ENCODE measurements around the gene TACR2. TPM values are rescaled to one million over a fixed set of nuclear protein-coding genes. Genes with fewer than 3 reads are reported as not detected.

The TACR2 gene
- polyA plus RNA-seq, 2 of the 4 experiments (the other 2 are of a cell fraction) = 0.09 to 0.16 TPM

- 1% methylated on average over 10 of the region's 10 CpGs for whole genome bisulfite sequencing (ENCODE audit: missing lambda C conversion rate)
- DNase-seq (ENCODE audit: low read depth in 1 of 2, low spot score in 1 of 2) = peak; percentile 77 to 84
Observed at GRCh38 chr10:69438536-69439349, 22.0 kb upstream of the TACR2 start.

GRCh38 chr10:69437321-69438259 lies 20.9 kb upstream of the TACR2 start:
- CTCF ChIA-PET = interaction anchor here (1.0 to 3.9 kb wide), 6 partner anchors 10 to 70 kb away, joined by 5 to 22 read pairs (median 6); no protein-coding TSS in a partner anchor
- Histone ChIP-seq H3K4me2 (peak overlapping the region; percentile 74), H3K9me3 (no peaks in the 10 kb centered on the region), H3K4me1 (peaks cover 38% of the 10 kb centered on the region), H3K4me3 (no peak overlapping the region), H3K27ac (peak overlapping the region; percentile 87 to 92)
- POLR2A ChIA-PET = interaction anchor here (2.1 to 2.5 kb wide), 2 partner anchors 9 to 13 kb away, joined by 9 to 13 read pairs; partner anchors contain the start of gene TSPAN15
- FAIRE-seq (no peak), DNase-seq (ENCODE audit: low read depth in 1 of 2, low spot score in 1 of 2) (no peak), ATAC-seq (no peak)
- TF ChIP-seq CEBPB (IDR thresholded peaks at IDR 0.05) = 0 out of 4 replicates have a peak, but pooled peaks of 1 of the 2 experiments have one; percentile 24
- TF ChIP-seq ZFP36 (IDR thresholded peaks at IDR 0.05; ENCODE audit: borderline replicate concordance, partially characterized antibody) = no peak
- WGBS (ENCODE audit: missing lambda C conversion rate) = 85% methylated on average over 12 of the region's 13 CpGs

More at GRCh38 chr10:69438536-69439349, 22.0 kb upstream of the TACR2 start:
- H3K27ac ChIP-seq = peak overlapping the region; percentile 87 to 92
- TF ChIP-seq NR3C1 (IDR thresholded peaks at IDR 0.05) = no peak
- TF ChIP-seq ZNF302 (CRISPR knock-in tag; IDR thresholded peaks at IDR 0.05) = no peak
- TF ChIP-seq RARB (CRISPR knock-in tag; IDR thresholded peaks at IDR 0.05) = no peak; the same call in 1 of the 2 replicates
- no peak; the same call in none of the 2 replicates for TF ChIP-seq MAX (IDR thresholded peaks at IDR 0.05)
- no peak for TF ChIP-seq EHMT2 (IDR thresholded peaks at IDR 0.05; ENCODE audit: low read depth)
- no peak for TF ChIP-seq TP53 (CRISPR knock-in tag; IDR thresholded peaks at IDR 0.05)
- no peak for TF ChIP-seq RNF2 (IDR thresholded peaks at IDR 0.05; ENCODE audit: borderline replicate concordance, low read depth)
- no peak for TF ChIP-seq FOSL2 (IDR thresholded peaks at IDR 0.05)
- TF ChIP-seq FOSL2 (CRISPR knock-in tag; IDR thresholded peaks at IDR 0.05) = peak; percentile 56
- TF ChIP-seq HOXB13 (CRISPR knock-in tag; IDR thresholded peaks at IDR 0.05; ENCODE audit: low read depth) = no peak
- no peak for TF ChIP-seq NFE2L2 (conservative IDR thresholded peaks at IDR 0.05; ENCODE audit: low read length)
- no peak for TF ChIP-seq KDM1A (IDR thresholded peaks at IDR 0.05; ENCODE audit: low read depth)
- TF ChIP-seq SREBF2 (IDR thresholded peaks at IDR 0.05) = no peak
- TF ChIP-seq JUN (IDR thresholded peaks at IDR 0.05) = peak in 1 of 2 experiments; percentile 32; a peak in 1 of 5 replicates
- no peak for TF ChIP-seq EHF (CRISPR knock-in tag; IDR thresholded peaks at IDR 0.05)
- TF ChIP-seq ZSCAN20 (CRISPR knock-in tag; IDR thresholded peaks at IDR 0.05) = no peak
- no peak for TF ChIP-seq MYC (IDR thresholded peaks at IDR 0.05; ENCODE audit: borderline replicate concordance, low read length)
- peak; percentile 24; the same call in 1 of the 2 replicates for TF ChIP-seq NPAS2 (CRISPR knock-in tag; IDR thresholded peaks at IDR 0.05; ENCODE audit: borderline replicate concordance)
- no peak for TF ChIP-seq BHLHE40 (IDR thresholded peaks at IDR 0.05; ENCODE audit: low read depth, low read length)
- no peak for TF ChIP-seq CEBPB (IDR thresholded peaks at IDR 0.05)
- no peak for TF ChIP-seq ELK1 (IDR thresholded peaks at IDR 0.05; ENCODE audit: low read depth, low read length)
- TF ChIP-seq FOSB (CRISPR knock-in tag; IDR thresholded peaks at IDR 0.05) = 0 out of 2 replicates have a peak, but pooled peaks have one; percentile 16
- no peak for TF ChIP-seq MAZ (IDR thresholded peaks at IDR 0.05; ENCODE audit: borderline replicate concordance, low read depth, low read length)
- TF ChIP-seq RAD21 (conservative IDR thresholded peaks at IDR 0.05 in 1 of 2, IDR thresholded peaks at IDR 0.05 in 1 of 2) = no peak; a peak in 1 of 5 replicates
- TF ChIP-seq JUNB (IDR thresholded peaks at IDR 0.05) = no peak; the same call in 1 of the 2 replicates
- TF ChIP-seq CHD2 (IDR thresholded peaks at IDR 0.05; ENCODE audit: low read length, partially characterized antibody) = no peak
- TF ChIP-seq BCL3 (IDR thresholded peaks at IDR 0.05) = no peak
- TF ChIP-seq EP300 (IDR thresholded peaks at IDR 0.05) = no peak; a peak in 1 of 5 replicates
- no peak for TF ChIP-seq CBX8 (IDR thresholded peaks at IDR 0.05)
- H3K9me3 ChIP-seq = no peaks in the 10 kb centered on the region
- peak; percentile 73 for FAIRE-seq
- H3K4me2 ChIP-seq = peak overlapping the region; percentile 74
- 0 out of 3 replicates have a peak overlapping the region, but pooled peaks have one; percentile 6 for H3K4me3 ChIP-seq
- POLR2A ChIA-PET = interaction anchor here (2.1 to 2.5 kb wide), 2 partner anchors 8 to 12 kb away, joined by 9 to 13 read pairs; partner anchors contain the start of gene TSPAN15
- ATAC-seq = peak; percentile 86 to 88
- peaks cover 38% of the 10 kb centered on the region for H3K4me1 ChIP-seq
- CTCF ChIA-PET = interaction anchor here (1.1 to 2.8 kb wide), 7 partner anchors 11 to 193 kb away, joined by 3 to 20 read pairs (median 5); partner anchors contain the start of gene TSPAN15
